ENCODE data around the gene MYLK. TPM values are rescaled to one million over a fixed set of nuclear protein-coding genes. Genes with fewer than 3 reads are reported as not detected.

Gene MYLK
- total and polyA plus RNA-seq, 9 of the 15 experiments (the other 6 are each of a cell fraction or from before 2014, with no cell fraction given) = 0.11 to 0.53 (median 0.18) TPM; not detected in 2

- Histone ChIP-seq H3K9me3 (replicated peaks; ENCODE audit: control insufficient read depth, insufficient read depth, low read depth, low read length) (no peaks in the 10 kb centered on the region), H3K36me3 (ENCODE audit: control insufficient read depth, insufficient read depth, low read length) (no peaks in the 10 kb centered on the region), H3K9ac (ENCODE audit: insufficient read depth in 1 of 2, low read depth in 2 of 2, low read length in 2 of 2) (no peak overlapping the region), H3K4me1 (replicated peaks in 1 of 2; ENCODE audit: control insufficient read depth in 2 of 2, insufficient read depth in 2 of 2, low read length in 2 of 2) (no peaks in the 10 kb centered on the region), H3K4me3 (no peak overlapping the region), H4K20me1 (replicated peaks; ENCODE audit: control insufficient read depth, insufficient read depth, low read length) (no peaks in the 10 kb centered on the region), H3K27ac (ENCODE audit: extremely low read depth, low read depth, low read length) (no peak overlapping the region), H3K4me2 (ENCODE audit: insufficient read depth, low read length) (no peak overlapping the region), H3K9me1 (ENCODE audit: control insufficient read depth, insufficient read depth, low read length) (no peaks in the 10 kb centered on the region), H2AFZ (ENCODE audit: low read depth, low read length) (no peak overlapping the region), H3K27me3 (ENCODE audit: control insufficient read depth in 2 of 2, insufficient read depth in 2 of 2, low read length in 2 of 2) (peaks cover 0 to 4% of the 10 kb centered on the region in 2 experiments; a peak in 1 of 5 replicates), H3K79me2 (ENCODE audit: control insufficient read depth, insufficient read depth, low read length) (no peaks in the 10 kb centered on the region)
- WGBS (ENCODE audit: insufficient coverage, low coverage, missing lambda C conversion rate) = 0% methylated on average over 2 of the region's 3 CpGs
- CTCF ChIA-PET (ENCODE audit: low intra/inter-chr PET ratio) = no interaction called here
- POLR2A ChIA-PET = no interaction called here
- FAIRE-seq = no peak
- DNase-seq (ENCODE audit: extremely low read depth in 1 of 4, low spot score in 3 of 4) = no peak
- TF ChIP-seq CEBPB (tag; IDR thresholded peaks at IDR 0.05) = no peak
- no peak for TF ChIP-seq PCBP2 (IDR thresholded peaks at IDR 0.05; ENCODE audit: low read depth, low read length, poor library complexity, severe bottlenecking)
- no peak for TF ChIP-seq RAD51 (IDR thresholded peaks at IDR 0.05; ENCODE audit: borderline replicate concordance, low read depth)
- no peak for TF ChIP-seq GABPA (tag; conservative IDR thresholded peaks at IDR 0.05; ENCODE audit: low read depth)
- TF ChIP-seq MYBL2 (IDR thresholded peaks at IDR 0.05; ENCODE audit: low read depth) = no peak
- TF ChIP-seq MYBL2 (CRISPR knock-in tag; IDR thresholded peaks at IDR 0.05; ENCODE audit: borderline replicate concordance) = no peak
- no peak for TF ChIP-seq NR3C1 (CRISPR knock-in tag; IDR thresholded peaks at IDR 0.05)
- no peak for TF ChIP-seq ZNF699 (CRISPR knock-in tag; IDR thresholded peaks at IDR 0.05; ENCODE audit: insufficient replicate concordance)
- TF ChIP-seq, protein P1, sequence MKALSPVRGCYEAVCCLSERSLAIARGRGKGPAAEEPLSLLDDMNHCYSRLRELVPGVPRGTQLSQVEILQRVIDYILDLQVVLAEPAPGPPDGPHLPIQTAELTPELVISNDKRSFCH (CRISPR knock-in tag; IDR thresholded peaks at IDR 0.05) = no peak
- TF ChIP-seq, protein P1 (tag; IDR thresholded peaks at IDR 0.05) = no peak
- no peak for TF ChIP-seq ZNF165 (CRISPR knock-in tag; IDR thresholded peaks at IDR 0.05; ENCODE audit: borderline replicate concordance)
- TF ChIP-seq RBBP5 (IDR thresholded peaks at IDR 0.05; ENCODE audit: borderline replicate concordance, insufficient read depth, low read length, poor library complexity, severe bottlenecking) = no peak
- TF ChIP-seq RBFOX2 (IDR thresholded peaks at IDR 0.05; ENCODE audit: low read depth, low read length) = no peak
- no peak for TF ChIP-seq ARNT (IDR thresholded peaks at IDR 0.05)
- no peak for TF ChIP-seq NBN (IDR thresholded peaks at IDR 0.05; ENCODE audit: low read depth)
- no peak for TF ChIP-seq ZNF41 (CRISPR knock-in tag; conservative IDR thresholded peaks at IDR 0.05)
- TF ChIP-seq, protein P2, sequence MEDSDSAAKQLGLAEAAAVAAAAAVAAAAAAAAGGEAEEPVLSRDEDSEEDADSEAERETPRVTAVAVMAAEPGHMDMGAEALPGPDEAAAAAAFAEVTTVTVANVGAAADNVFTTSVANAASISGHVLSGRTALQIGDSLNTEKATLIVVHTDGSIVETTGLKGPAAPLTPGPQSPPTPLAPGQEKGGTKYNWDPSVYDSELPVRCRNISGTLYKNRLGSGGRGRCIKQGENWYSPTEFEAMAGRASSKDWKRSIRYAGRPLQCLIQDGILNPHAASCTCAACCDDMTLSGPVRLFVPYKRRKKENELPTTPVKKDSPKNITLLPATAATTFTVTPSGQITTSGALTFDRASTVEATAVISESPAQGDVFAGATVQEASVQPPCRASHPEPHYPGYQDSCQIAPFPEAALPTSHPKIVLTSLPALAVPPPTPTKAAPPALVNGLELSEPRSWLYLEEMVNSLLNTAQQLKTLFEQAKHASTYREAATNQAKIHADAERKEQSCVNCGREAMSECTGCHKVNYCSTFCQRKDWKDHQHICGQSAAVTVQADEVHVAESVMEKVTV (CRISPR knock-in tag; IDR thresholded peaks at IDR 0.05) = no peak
- TF ChIP-seq ZNF561 (CRISPR knock-in tag; conservative IDR thresholded peaks at IDR 0.05) = no peak
- TF ChIP-seq RFX1 (IDR thresholded peaks at IDR 0.05) = no peak
- TF ChIP-seq MTA3 (IDR thresholded peaks at IDR 0.05; ENCODE audit: borderline replicate concordance) = no peak
- TF ChIP-seq CREM (IDR thresholded peaks at IDR 0.05; ENCODE audit: low read depth) = no peak
- no peak for TF ChIP-seq ZNF436 (CRISPR knock-in tag; IDR thresholded peaks at IDR 0.05)
- in situ Hi-C loops (cut with MboI) (no loop called here), intact Hi-C loops (cut with micrococcal nuclease) (no loop called here)
- no peak for ATAC-seq
- BruUV-seq (replicated peaks) = no TSS peak
Measured at GRCh38 chr3:123711356-123711755, 172.8 kb downstream of the MYLK start.

All from K562 (cell line).